GM19468 (cell line): Measurements from ENCODE around the gene CC2D1A.
"Not testable (repeated sequence)": the region's sequence is repeated elsewhere in the genome, so short reads cannot be mapped to it uniquely, and the experiment has no call there.

ENCODE experiments used
- ATAC-seq: cut with Tn5 transposase; IDR thresholded peaks from one replicate; pipeline ENCODE4 v1.9.1; 2021; ENCODE audit warnings: mild to moderate bottlenecking, moderate library complexity, moderate number of reproducible peaks; ENCODE audit not compliant: unreplicated experiment; ENCODE audit errors: extremely low read depth

The CC2D1A gene

DNA sequence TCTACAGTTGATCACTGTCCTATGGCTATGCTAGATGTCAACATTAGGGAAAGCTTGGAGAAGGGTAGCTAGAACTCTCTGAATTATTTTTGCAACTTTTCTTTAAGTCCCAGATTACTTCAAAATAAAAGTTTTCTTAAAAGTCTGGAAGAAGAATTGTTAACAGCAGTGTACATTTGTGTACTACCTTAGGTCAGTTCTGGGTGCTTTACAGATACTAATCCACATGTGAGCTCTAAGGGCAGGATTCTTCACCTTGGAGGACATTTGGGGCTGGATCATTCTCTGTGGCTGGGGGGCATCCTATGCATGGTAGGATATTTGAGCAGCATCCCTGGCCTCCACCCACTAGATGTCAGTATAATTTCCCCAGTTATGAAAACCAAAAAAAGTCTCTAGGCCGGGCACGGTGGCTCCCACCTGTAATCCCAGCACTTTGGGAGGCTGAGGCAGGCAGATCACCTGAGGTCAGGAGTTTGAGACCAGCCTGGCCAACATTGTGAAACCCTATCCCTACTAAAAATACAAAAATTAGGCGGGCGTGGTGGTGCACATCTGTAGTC is 2.9 kb upstream of the CC2D1A start:
- ATAC-seq, result no peak

DNA sequence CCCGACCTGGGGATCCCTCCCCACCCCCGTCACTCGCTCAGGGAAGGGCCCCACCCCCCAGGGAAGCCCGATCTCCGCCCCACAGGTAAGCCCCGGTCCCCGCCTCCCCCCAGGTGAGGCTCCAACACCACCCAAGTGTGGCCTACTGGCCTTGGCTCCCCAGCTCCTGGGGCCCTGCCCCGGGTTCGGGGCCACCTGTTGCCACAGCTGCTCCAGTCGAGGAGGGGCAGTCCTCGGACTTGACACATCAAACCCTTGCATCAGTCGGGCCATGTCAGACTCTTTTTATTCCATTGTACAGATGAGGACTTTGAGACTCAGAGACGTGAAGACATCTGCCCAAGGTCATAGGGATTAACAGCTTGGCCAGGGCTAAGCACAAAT is 512 bp downstream of the CC2D1A start:
- ATAC-seq, result no peak

DNA sequence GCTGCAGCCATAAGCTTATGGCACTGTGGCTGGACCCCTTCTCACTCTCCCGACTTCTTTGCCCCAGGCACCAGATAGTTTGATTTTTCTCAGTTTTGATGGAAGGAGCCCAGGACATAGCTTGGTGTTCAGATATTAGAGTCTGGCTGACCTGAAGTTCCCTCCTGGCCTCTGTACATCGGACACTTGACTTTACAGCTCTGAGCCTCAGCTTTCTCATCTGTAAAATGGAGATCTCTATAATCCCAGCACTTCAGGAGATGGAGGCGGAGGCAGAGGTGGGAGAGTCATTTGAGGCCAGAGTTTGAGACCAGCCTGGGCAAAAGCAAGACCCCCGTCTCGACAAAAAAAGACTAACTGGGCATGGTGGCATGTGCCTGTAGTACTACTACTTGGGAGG is 909 bp downstream of the CC2D1A start:
- ATAC-seq, result no peak

DNA sequence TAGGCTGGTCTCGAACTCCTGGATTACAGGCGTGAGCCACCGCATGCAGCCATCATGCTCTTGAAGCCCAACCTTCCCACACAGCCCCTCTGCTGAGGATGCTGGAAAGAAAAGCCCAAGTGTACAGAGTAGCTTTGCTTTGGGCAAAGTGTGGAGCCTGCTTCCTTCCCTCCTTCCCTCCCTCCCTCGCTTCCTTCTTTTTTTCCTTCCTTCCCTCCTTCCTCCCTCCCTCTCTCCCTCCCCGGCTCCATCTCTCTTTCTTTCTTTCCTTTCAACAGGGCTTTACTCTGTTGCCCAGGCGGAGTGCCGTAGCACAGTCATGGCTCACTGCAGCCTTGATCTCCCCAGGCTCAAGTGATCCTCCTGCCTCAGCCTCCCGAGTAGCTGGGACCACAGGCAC is 2.7 kb downstream of the CC2D1A start:
- no peak for ATAC-seq

DNA sequence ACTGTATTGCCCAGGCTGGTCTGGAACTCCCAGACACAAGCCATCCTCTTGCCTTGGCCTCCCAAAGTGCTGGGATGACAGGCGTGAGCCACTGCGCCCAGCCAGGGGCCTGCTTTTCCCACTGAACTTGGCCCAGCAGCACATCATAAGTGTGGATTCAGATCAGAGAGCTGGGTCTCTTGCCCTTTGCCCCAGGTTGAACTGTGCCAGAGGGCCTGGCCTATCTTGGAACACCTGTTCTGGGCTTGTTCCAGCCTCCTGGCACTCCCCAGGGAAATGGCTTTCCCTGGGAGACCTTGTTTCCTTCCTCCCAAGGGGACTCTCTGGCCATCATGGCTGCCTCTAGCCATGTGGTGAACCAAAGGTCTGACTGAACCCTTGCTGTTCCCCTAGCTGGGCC is 3.4 kb downstream of the CC2D1A start:
- ATAC-seq, result no peak

DNA sequence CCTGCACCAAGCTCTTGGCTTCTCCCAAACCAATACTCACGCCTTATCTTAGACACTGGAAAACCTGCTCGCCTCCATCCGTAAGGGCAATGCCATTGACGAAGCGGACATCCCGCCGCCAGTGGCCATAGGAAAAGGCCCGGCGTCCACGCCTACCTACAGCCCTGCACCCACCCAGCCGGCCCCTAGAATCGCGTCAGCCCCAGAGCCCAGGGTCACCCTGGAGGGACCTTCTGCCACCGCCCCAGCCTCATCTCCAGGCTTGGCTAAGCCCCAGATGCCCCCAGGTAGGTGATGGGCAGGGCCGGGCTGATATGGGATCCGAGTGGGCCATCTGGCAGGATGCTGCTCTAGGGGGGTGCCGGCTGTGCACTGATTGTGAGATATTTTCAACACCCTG is 7.4 kb downstream of the CC2D1A start:
- ATAC-seq, result no peak

DNA sequence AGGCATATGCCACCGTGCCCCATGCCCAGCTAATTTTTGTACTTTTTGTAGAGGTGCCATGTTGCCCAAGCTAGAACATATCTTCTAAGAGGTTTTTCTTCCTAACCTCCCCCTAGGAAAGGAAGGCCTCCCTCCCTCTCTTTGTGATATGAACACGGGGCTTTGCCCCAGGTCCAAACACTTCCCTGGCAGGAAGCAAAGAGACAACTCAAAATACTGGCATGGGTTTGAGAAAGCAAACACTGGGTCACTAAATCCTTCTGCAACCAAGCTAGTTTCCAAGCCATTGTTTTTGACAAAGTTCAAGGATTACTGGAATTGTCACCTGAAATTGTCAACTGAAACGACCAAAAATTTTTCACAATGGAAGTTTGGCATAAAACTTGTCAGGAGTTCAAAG is 8.8 kb downstream of the CC2D1A start:
- ATAC-seq, result no peak

DNA sequence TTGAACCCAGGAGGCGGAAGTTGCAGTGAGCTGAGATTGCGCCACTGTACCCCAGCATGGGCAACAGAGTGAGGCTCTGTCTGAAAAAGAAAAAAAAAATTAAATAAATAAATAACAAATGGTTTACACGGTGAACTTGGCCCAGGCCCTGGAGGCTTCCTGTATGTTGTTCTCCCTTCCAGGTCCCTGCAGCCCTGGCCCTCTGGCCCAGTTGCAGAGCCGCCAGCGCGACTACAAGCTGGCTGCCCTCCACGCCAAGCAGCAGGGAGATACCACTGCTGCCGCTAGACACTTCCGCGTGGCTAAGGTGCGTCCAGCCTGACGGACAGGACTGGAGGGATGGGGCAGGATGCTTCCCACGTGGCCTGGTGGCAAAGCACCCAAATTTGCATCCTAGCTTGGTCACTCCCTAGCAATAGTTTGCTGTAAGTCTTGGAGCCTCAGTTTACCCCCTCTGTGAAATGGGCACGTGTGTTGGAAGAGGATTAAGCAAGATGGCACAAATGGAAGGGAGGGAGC is 11.9 kb downstream of the CC2D1A start:
- no peak for ATAC-seq

DNA sequence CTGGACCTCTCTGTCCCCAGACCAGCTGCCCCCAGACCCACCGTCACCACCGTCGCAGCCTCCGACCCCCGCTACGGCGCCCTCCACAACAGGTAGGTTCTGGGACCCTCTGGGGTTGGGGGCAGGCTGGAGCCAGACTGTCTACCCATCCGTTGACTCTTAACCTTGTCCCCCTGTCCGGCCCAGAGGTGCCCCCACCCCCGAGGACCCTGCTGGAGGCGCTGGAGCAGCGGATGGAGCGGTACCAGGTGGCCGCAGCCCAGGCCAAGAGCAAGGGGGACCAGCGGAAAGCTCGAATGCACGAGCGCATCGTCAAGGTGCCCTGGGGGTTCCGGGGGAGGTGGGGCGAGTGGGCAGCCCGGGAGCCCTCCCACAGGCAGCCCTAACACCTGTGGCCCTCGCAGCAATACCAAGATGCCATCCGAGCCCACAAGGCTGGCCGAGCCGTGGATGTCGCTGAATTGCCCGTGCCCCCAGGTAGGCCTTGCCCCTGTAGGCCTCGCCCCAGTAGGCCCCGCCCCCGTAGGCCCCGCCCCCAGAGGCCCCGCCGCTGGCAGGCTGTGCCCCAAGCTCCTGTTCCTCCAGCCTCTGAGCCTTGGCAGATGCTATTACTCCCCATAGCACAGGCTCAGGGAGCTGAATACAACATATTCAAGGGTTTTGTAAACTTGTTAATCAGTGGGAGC is 12.9 kb downstream of the CC2D1A start:
- no peak for ATAC-seq

DNA sequence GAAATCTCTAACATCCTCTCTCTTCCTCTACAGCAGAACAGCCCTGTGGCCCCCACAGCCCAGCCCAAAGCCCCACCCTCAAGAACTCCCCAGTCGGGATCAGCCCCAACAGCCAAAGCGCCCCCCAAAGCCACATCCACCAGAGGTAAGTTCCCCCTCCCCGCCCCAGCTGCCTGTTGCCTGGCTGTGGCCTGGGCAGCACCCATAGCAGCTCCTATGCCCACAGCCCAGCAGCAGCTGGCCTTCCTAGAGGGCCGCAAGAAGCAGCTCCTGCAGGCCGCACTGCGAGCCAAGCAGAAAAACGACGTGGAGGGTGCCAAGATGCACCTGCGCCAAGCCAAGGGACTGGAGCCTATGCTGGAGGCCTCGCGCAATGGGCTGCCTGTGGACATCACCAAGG is 14.5 kb downstream of the CC2D1A start:
- ATAC-seq, result no peak

DNA sequence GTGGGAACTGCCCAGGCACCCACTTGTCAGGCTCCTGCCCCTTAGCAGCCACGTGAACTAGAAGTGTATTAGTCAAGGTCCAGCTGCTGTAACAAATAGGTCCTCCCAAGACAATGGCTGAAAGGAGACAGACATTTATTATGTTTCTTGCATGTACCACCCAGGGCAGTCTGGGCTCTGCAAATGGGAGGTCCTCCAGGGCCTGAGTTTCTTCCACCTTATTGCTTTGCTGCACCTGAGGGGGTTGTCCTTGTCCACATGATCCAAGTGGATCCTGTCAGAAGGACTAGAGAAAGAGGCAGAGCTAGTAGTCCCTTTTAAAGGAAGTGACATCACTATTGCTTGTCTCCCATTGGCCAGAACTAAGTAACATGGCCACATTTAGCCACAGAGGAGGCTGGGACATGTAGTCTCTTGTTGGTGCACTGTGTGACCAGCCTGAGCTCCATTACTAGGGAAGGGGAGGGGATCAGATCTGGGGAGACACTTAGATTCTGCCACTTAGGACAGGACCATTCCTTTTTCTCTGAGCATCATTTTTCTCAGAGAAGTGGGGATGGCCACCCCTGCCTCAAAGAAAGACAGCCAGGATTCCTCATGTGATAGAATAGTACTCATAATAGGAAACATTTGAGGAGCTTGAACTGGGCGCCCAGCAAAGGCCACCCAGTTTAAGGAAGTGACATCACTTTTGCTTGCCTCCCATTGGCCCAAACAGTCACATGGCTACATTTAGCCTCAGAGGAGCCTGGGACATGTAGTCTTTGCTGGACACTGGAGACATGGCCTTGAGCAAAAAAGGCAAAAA is 15.1 kb downstream of the CC2D1A start:
- no peak for ATAC-seq

DNA sequence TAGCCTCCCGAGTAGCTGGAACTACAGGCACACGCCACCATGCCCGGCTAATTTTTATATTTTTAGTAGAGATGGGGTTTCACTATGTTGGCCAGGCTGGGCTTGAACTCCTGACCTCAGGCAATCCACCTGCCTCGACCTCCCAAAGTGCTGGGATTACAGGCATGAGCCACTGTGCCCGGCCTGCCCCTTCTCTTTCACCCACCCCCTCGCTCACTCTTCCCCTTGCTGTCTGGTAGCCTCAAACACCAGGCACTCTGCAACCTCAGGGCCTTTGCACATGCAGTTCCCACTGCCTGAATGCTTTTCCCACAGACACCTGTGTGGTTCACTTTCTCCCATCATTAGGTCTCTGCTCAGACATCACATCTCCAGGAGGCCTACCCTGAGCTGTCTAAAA is 16.1 kb downstream of the CC2D1A start:
- ATAC-seq, result not testable (repeated sequence)

DNA sequence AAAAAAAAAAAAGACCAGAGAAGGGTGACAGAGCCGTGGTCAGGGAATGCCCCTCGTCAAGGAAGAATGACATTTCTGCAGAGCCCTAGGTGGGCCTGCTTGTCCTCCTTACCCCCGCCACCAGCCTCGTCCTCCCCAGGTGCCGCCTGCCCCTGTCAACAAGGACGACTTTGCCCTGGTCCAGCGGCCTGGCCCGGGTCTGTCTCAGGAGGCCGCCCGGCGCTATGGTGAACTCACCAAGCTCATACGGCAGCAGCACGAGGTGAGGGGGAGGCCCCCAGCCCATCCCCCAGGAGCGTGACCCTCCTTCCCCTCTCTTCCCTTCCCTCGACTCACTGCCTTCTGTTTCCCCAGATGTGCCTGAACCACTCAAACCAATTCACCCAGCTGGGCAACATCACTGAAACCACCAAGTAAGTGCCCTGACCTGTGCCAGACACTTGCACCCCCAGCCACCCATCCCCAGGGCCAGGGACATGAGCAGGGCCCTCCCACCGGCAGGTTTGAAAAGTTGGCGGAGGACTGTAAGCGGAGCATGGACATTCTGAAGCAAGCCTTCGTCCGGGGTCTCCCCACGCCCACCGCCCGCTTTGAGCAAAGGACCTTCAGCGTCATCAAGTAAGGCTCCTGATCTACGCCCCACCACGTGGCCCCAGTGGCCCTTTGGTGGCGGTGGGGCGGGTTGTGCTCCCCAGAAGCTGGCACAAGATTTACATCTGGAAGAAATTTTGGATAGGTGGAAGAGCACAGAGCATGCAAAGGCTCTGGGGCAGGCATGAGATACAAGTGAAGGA is 17.4 kb downstream of the CC2D1A start:
- no peak for ATAC-seq

DNA sequence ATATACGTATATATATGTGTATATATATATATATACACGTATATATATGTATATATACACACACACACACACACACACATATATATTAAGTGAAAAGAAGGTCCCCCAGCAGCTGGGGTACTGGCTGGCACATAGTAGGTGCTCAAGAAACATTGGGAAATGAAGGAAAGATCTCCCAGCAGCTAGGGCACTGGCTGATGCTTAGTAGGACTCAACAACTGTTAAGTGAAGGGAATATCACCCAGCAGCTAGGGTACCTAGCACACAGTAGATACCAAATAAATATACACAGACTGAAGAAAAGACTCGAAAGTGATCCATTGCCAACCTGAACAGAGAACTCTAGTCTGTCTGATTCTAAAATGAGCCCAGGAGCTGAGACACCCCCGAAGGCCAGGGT is 20.0 kb downstream of the CC2D1A start:
- ATAC-seq, result no peak

DNA sequence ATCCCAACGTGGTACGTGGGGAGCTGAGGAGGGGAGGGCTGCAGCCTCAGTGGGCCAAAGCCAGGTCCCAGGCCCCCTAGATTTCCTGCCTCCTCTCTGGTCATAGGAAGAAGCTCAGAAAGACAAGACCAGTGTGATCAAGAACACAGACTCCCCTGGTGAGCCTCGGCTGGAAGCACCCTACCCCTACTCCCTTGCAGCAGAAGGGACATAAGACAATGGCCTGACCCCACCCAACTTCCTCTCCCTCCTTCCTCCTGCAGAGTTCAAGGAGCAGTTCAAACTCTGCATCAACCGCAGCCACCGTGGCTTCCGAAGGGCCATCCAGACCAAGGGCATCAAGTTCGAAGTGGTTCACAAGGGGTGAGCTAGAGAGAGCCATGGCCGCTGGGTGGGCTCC is 20.7 kb downstream of the CC2D1A start:
- ATAC-seq, result no peak

DNA sequence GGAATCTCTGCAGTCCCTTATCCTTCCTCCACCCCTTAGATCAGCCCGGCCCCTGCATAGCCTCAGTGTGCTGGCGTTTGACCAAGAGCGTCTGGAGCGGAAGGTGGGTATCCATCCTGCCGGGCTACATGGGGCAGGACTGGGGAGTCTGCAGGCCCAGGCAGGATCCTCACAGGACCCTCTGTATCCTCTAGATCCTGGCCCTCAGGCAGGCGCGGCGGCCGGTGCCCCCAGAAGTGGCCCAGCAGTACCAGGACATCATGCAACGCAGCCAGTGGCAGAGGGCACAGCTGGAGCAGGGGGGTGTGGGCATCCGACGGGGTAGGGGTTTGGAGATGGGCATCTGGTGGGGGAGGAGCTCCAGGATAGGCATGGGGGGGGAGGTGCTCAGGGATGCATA is 23.3 kb downstream of the CC2D1A start:
- ATAC-seq, result no peak

DNA sequence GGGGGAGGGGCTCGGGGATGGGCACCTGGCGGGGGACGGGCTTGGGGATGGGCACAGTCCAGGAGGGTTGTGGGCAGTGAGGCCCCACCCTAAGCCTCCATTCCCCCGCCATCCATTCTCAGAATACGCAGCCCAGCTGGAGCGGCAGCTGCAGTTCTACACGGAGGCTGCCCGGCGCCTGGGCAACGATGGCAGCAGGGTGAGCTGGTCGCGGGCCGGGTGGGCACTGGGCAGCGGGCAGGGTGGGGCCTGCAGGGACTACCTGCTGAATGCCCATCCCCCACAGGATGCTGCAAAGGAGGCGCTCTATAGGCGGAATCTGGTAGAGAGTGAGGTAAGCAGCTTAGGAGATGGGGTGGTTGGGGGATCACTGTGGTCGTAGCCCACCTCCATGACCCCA is 24.0 kb downstream of the CC2D1A start:
- no peak for ATAC-seq

DNA sequence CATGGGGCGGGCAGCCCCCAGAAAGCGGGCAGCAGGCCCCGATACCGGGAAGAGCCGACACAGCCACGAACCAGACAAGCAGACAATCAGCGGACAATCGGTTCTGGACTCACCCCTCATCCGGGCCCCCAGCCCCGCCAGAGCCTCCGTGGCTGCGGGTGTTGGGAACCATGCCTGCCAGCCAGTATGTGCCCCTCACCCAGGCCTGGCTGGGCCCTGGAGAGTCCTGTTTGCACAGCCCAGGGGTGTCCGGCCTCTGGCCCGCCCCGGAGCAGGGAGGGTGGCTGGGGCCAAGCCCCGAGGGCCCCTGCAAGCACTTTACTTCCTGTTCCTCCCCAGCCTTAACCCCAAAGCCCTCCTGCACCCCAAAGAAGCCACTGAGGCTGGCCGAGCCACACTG is 24.4 kb downstream of the CC2D1A start:
- no peak for ATAC-seq

DNA sequence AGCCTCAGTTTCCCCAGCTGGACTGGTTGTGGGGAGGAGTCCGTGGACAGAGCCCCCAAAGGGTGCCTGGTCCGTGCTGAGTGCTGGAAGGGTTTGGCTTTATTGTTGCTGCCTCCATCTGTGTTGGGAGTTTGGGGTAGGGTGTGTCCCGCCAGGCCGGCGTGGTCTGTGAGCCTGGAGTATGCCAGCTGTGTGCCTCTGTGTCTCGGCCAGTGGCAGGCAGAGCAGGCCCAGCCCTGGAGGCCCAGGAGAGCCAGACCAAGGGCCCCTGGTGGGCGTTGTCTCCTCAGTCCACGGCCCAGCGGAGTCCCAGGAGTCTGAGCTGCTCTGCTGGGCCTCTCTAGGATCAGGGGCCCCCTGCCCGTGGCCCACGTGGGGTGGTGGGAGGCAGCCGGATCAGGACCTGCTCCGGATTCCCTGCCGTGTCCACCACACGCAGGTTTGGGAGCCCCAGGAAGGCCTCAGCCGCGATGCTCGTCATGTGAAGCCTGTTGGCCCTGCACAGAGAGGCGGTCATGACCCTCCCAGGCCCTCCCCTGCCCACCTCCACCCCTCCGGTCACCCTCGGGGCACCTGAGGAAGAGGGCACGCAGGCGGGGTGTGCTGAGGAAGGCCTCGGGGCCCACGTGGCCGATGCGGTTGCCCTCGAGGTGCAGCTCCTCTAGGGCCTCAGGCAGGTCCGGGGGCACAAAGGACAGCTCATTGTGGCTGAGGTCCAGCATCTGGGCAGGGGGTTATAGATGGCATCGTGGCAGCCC is 25.6 kb downstream of the CC2D1A start:
- no peak for ATAC-seq

DNA sequence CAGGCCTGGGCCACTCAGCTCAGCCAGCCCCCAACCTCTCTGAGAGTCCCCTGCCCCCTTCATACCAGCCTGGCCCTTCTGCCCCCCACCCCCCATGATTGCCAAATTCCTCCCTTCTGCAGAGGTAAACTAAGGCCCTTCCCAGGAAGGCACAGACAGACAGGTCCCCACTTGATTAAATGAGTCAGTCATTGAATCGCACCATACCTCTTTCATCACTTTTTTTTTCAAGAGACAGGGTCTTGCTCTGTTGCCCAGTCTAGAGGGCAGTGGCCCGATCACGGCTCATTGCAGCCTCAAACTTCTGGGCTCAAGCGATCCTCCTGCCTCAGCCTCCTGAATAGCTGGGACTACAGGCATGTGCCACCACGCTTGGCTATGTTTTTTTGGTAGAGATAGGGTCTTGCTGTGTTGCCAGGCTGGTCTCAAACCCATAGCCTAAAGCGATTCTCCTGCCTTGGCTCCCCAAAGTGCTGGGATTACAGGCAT is 26.2 kb downstream of the CC2D1A start:
- no peak for ATAC-seq
